Esophagus muscularis mucosa (tissue), 4 donors: ENCODE results near the gene CHCHD6. TPM values are rescaled to one million over a fixed set of nuclear protein-coding genes. Genes with fewer than 3 reads are reported as not detected.

Source experiments
- DNase-seq: peaks from one replicate; pipeline ENCODE4 v3.0.0-alpha.2; 2017; ENCODE audit errors: extremely low spot score
- H3K27ac ChIP-seq, 4 donors: fragments of 200-600 bp; sonication (generic); replicated peaks in 1 of 4; 1 replicate in 3 of 4; 2 replicates in 1 of 4; pipeline ENCODE4 v1.5.1; 2016 to 2019; ENCODE audit warnings: mild to moderate bottlenecking in 1 of 4
- H3K27me3 ChIP-seq, 4 donors: fragments of 200-600 bp; sonication (generic); one replicate each; pipeline versions ENCODE4 v1.5.1 to v1.6.0; 2016 to 2019
- H3K36me3 ChIP-seq, 4 donors: fragments of 200-600 bp; sonication (generic); one replicate each; pipeline ENCODE4 v1.5.1; 2016 to 2019
- H3K4me1 ChIP-seq, 4 donors: fragments of 200-600 bp; sonication (generic); one replicate each; pipeline ENCODE4 v1.5.1; 2016 to 2019
- H3K4me3 ChIP-seq, 4 donors: fragments of 200-600 bp; sonication (generic); 1 replicate in 2 of 4; 2 replicates in 2 of 4; pipeline ENCODE4 v1.5.1; 2016 to 2019; ENCODE audit warnings: mild to moderate bottlenecking in 4 of 4, moderate library complexity in 1 of 4
- H3K9me3 ChIP-seq, 4 donors: fragments of 200-600 bp; sonication (generic); 1 replicate in 3 of 4; 2 replicates in 1 of 4; pipeline ENCODE4 v1.5.1; 2016 to 2019
- CTCF ChIP-seq, 3 experiments: fragments of 200-600 bp in 2 of 3; fragments of 450-650 bp in 1 of 3; sonication (generic) in 2 of 3; IDR thresholded peaks; one replicate each; pipeline ENCODE4 v1.5.1; 2017 to 2019; ENCODE audit warnings: antibody characterized with exemption in 3 of 3, mild to moderate bottlenecking in 2 of 3, moderate library complexity in 1 of 3
- EP300 ChIP-seq: sonication (generic); formaldehyde crosslinking; IDR thresholded peaks from one replicate; pipeline ENCODE4 v1.6.1; 2017; ENCODE audit warnings: antibody characterized with exemption
- POLR2A ChIP-seq: fragments of 450-650 bp; IDR thresholded peaks from one replicate; pipeline ENCODE4 v1.6.1; 2017; ENCODE audit warnings: antibody characterized with exemption, moderate library complexity, mild to moderate bottlenecking, low read depth
- POLR2AphosphoS5 ChIP-seq, 2 donors: sonication (generic); formaldehyde crosslinking; IDR thresholded peaks; one replicate each; pipeline ENCODE4 v1.6.1; 2017; ENCODE audit warnings: antibody characterized with exemption in 2 of 2
- WGBS: methylation state at CpG from one replicate; pipeline ENCODE4 v1.1.5; 2018; 5-methylcytosine and 5-hydroxymethylcytosine counted together
- intact Hi-C: fragments of 100-400 bp; cut with DNase I; formaldehyde crosslinking; loops from one replicate; pipeline ENCODE4 v1.15.1; 2023
- total RNA-seq, 4 donors: library from RNA; depleted of rRNA; stranded (reverse); fragments of >200 nt; gene quantifications; one replicate each; pipeline versions ENCODE4 v1.1.0 to v1.2.1, GENCODE V29; 2016

Gene CHCHD6
- total RNA-seq, 4 donors from 2014 or later: 10.3 to 13.4 (median 12.1) TPM

GRCh38 chr3:126995254-126995780, 291.3 kb downstream of the CHCHD6 start:
- peak overlapping the region; percentile 46 to 66 (median 58) for H3K27ac ChIP-seq
- DNase-seq: no peak
- intact Hi-C loops: no loop called here
- H3K27me3 ChIP-seq: no peaks in the 10 kb centered on the region
- H3K4me1 ChIP-seq: peaks cover 49 to 94% (median 66%) of the 10 kb centered on the region in 4 donors
- TF ChIP-seq EP300: no peak
- no peak for TF ChIP-seq POLR2A
- TF ChIP-seq POLR2AphosphoS5 (IDR thresholded peaks at IDR 0.05): no peak
- TF ChIP-seq CTCF (IDR thresholded peaks at IDR 0.05): no peak
- H3K4me3 ChIP-seq: no peak overlapping the region
- WGBS: 60% methylated on average over 9 of the region's 12 CpGs
- H3K36me3 ChIP-seq: peaks cover 0 to 28% (median 12%) of the 10 kb centered on the region in 4 donors
- H3K9me3 ChIP-seq: no peaks in the 10 kb centered on the region

- Histone ChIP-seq H3K36me3 (peaks cover 0 to 21% (median 6%) of the 10 kb centered on the region in 4 donors), H3K27me3 (no peaks in the 10 kb centered on the region), H3K4me3 (no peak overlapping the region), H3K27ac (no peak overlapping the region), H3K4me1 (peaks cover 49 to 94% (median 67%) of the 10 kb centered on the region in 4 donors), H3K9me3 (no peaks in the 10 kb centered on the region)
- intact Hi-C loops: no loop called here
- TF ChIP-seq POLR2AphosphoS5 (IDR thresholded peaks at IDR 0.05): no peak
- TF ChIP-seq EP300: no peak
- TF ChIP-seq CTCF (IDR thresholded peaks at IDR 0.05): no peak
- no peak for TF ChIP-seq POLR2A
- no peak for DNase-seq
- 97% methylated on average over 8 of the region's 11 CpGs for WGBS
Measured at GRCh38 chr3:126995926-126996512, 292.0 kb downstream of the CHCHD6 start.

GRCh38 chr3:126996905-126997304, 292.9 kb downstream of the CHCHD6 start:
- Histone ChIP-seq H3K4me3 (no peak overlapping the region), H3K27me3 (no peaks in the 10 kb centered on the region), H3K36me3 (peaks cover 0 to 12% (median 2%) of the 10 kb centered on the region in 4 donors), H3K9me3 (no peaks in the 10 kb centered on the region), H3K4me1 (peaks cover 49 to 95% (median 68%) of the 10 kb centered on the region in 4 donors), H3K27ac (no peak overlapping the region)
- intact Hi-C loops: no loop called here
- WGBS: 78% methylated on average over 5 of the region's 7 CpGs
- no peak for DNase-seq
- TF ChIP-seq POLR2AphosphoS5 (IDR thresholded peaks at IDR 0.05): no peak

GRCh38 chr3:126997455-126998038, 293.5 kb downstream of the CHCHD6 start:
- no peak overlapping the region for H3K27ac ChIP-seq
- intact Hi-C loops: no loop called here
- WGBS: 83% methylated on average over 2 of the region's 19 CpGs

More at GRCh38 chr3:126997455-126998038, 293.5 kb downstream of the CHCHD6 start:
- peaks cover 0 to 5% (median 2%) of the 10 kb centered on the region in 4 donors for H3K36me3 ChIP-seq
- H3K9me3 ChIP-seq: no peaks in the 10 kb centered on the region
- DNase-seq: no peak
- H3K4me1 ChIP-seq: peaks cover 49 to 95% (median 68%) of the 10 kb centered on the region in 4 donors
- TF ChIP-seq EP300 (no peak), CTCF (IDR thresholded peaks at IDR 0.05) (no peak), POLR2A (no peak), POLR2AphosphoS5 (IDR thresholded peaks at IDR 0.05) (no peak)
- H3K27me3 ChIP-seq: no peaks in the 10 kb centered on the region
- H3K4me3 ChIP-seq: no peak overlapping the region
